Activated naive CD4-positive, alpha-beta T cell treated with anti-CD3 and anti-CD28 coated beads, Interleukin-2, amount 10 ng/mL, durations not matched to agents 7 days and 5 days (primary cell): ENCODE results near the gene OXA1L.
"Not testable (repeated sequence)": the region's sequence is repeated elsewhere in the genome, so short reads cannot be mapped to it uniquely, and the experiment has no call there.

Experiments
- CTCF ChIA-PET: fragments of 350-600 bp; sonication (Branson Sonifier 250); formaldehyde crosslinking; loops from one replicate; lab custom pipeline; 2021; ENCODE audit warnings: antibody characterized with exemption; lab: Charles Lee
- DNase-seq: peaks from one replicate; pipeline ENCODE4 v3.0.0-alpha.2; 2020
- H3K27ac Mint-ChIP-seq: one replicate; pipeline ENCODE4 v1.8.0; 2021; ENCODE audit warnings: mild to moderate bottlenecking, moderate library complexity, mixed read lengths
- H3K27me3 Mint-ChIP-seq: one replicate; pipeline ENCODE4 v1.8.0; 2021; ENCODE audit warnings: mild to moderate bottlenecking, mixed read lengths
- H3K36me3 Mint-ChIP-seq: one replicate; pipeline ENCODE4 v1.8.0; 2021; ENCODE audit warnings: mixed read lengths
- H3K4me1 Mint-ChIP-seq: one replicate; pipeline ENCODE4 v1.8.0; 2021; ENCODE audit warnings: mixed read lengths
- H3K4me3 Mint-ChIP-seq: one replicate; pipeline ENCODE4 v1.8.0; 2021; ENCODE audit warnings: mild to moderate bottlenecking, moderate library complexity, mixed read lengths
- H3K9me3 Mint-ChIP-seq: one replicate; pipeline ENCODE4 v1.8.0; 2021; ENCODE audit warnings: mixed read lengths

Gene OXA1L

GRCh38 chr14:22748206-22748605, 18.3 kb upstream of the OXA1L start:
- Mint-ChIP-seq H3K27ac (no peak overlapping the region), H3K4me3 (no peak overlapping the region), H3K36me3 (no peaks in the 10 kb centered on the region), H3K4me1 (peaks cover 14% of the 10 kb centered on the region), H3K27me3 (peaks cover 49% of the 10 kb centered on the region), H3K9me3 (no peaks in the 10 kb centered on the region)
- CTCF ChIA-PET: no interaction called here
- no peak for DNase-seq

- Mint-ChIP-seq H3K27me3 (peaks cover 52% of the 10 kb centered on the region), H3K9me3 (no peaks in the 10 kb centered on the region), H3K4me1 (peaks cover 14% of the 10 kb centered on the region), H3K27ac (no peak overlapping the region), H3K36me3 (no peaks in the 10 kb centered on the region), H3K4me3 (no peak overlapping the region)
- no peak for DNase-seq
- CTCF ChIA-PET: no interaction called here
Measured at GRCh38 chr14:22748631-22749068, 17.8 kb upstream of the OXA1L start.

- Mint-ChIP-seq H3K36me3 (no peaks in the 10 kb centered on the region), H3K9me3 (no peaks in the 10 kb centered on the region), H3K27me3 (peaks cover 61% of the 10 kb centered on the region), H3K4me1 (peaks cover 14% of the 10 kb centered on the region), H3K4me3 (no peak overlapping the region), H3K27ac (no peak overlapping the region)
- CTCF ChIA-PET: no interaction called here
- peak; percentile 33 for DNase-seq
Measured at GRCh38 chr14:22752422-22752821, 14.1 kb upstream of the OXA1L start.

- peaks cover 12% of the 10 kb centered on the region for H3K4me1 Mint-ChIP-seq
- H3K9me3 Mint-ChIP-seq: no peaks in the 10 kb centered on the region
- no peaks in the 10 kb centered on the region for H3K36me3 Mint-ChIP-seq
- DNase-seq: no peak
- CTCF ChIA-PET: no interaction called here
- peaks cover 56% of the 10 kb centered on the region for H3K27me3 Mint-ChIP-seq
- H3K4me3 Mint-ChIP-seq: no peak overlapping the region
- no peak overlapping the region for H3K27ac Mint-ChIP-seq
Measured at GRCh38 chr14:22753586-22753985, 12.9 kb upstream of the OXA1L start.

GRCh38 chr14:22757972-22758650, 8.4 kb upstream of the OXA1L start:
- H3K4me3 Mint-ChIP-seq, H3K27ac Mint-ChIP-seq, DNase-seq, CTCF ChIA-PET, H3K4me1 Mint-ChIP-seq: not testable (repeated sequence)
- peaks cover 15% of the 10 kb centered on the region for H3K9me3 Mint-ChIP-seq
- peaks cover 13% of the 10 kb centered on the region for H3K27me3 Mint-ChIP-seq
- H3K36me3 Mint-ChIP-seq: peaks cover 15% of the 10 kb centered on the region

GRCh38 chr14:22761734-22762133, 4.8 kb upstream of the OXA1L start:
- CTCF ChIA-PET: interaction anchor here (2.0 kb wide), 1 partner anchor 91 kb away, joined by 4 read pairs; no protein-coding TSS in a partner anchor
- peaks cover 25% of the 10 kb centered on the region for H3K36me3 Mint-ChIP-seq
- H3K4me1 Mint-ChIP-seq: peaks cover 14% of the 10 kb centered on the region
- no peak overlapping the region for H3K4me3 Mint-ChIP-seq
- H3K9me3 Mint-ChIP-seq: peaks cover 15% of the 10 kb centered on the region
- no peaks in the 10 kb centered on the region for H3K27me3 Mint-ChIP-seq
- no peak for DNase-seq
- no peak overlapping the region for H3K27ac Mint-ChIP-seq

GRCh38 chr14:22764382-22764781, 2.1 kb upstream of the OXA1L start:
- peaks cover 34% of the 10 kb centered on the region for H3K4me1 Mint-ChIP-seq
- CTCF ChIA-PET: interaction anchor here (1.2 kb wide), 1 partner anchor 17 kb away, joined by 4 read pairs; no protein-coding TSS in a partner anchor
- DNase-seq: no peak
- H3K9me3 Mint-ChIP-seq: peaks cover 15% of the 10 kb centered on the region
- peaks cover 36% of the 10 kb centered on the region for H3K36me3 Mint-ChIP-seq
- H3K27me3 Mint-ChIP-seq: no peaks in the 10 kb centered on the region
- H3K27ac Mint-ChIP-seq: no peak overlapping the region
- H3K4me3 Mint-ChIP-seq: no peak overlapping the region

GRCh38 chr14:22767323-22767589, 768 bp downstream of the OXA1L start:
- H3K36me3 Mint-ChIP-seq: peaks cover 53% of the 10 kb centered on the region
- peaks cover 5% of the 10 kb centered on the region for H3K9me3 Mint-ChIP-seq
- H3K27ac Mint-ChIP-seq: peak overlapping the region; percentile 98
- CTCF ChIA-PET: interaction anchor here (1.1 to 1.4 kb wide), 3 partner anchors 86 to 1797 kb away, joined by 3 to 4 read pairs (median 3); no protein-coding TSS in a partner anchor
- DNase-seq: no peak
- no peaks in the 10 kb centered on the region for H3K27me3 Mint-ChIP-seq
- H3K4me1 Mint-ChIP-seq: peaks cover 36% of the 10 kb centered on the region
- peak overlapping the region; percentile 77 for H3K4me3 Mint-ChIP-seq

- Mint-ChIP-seq H3K27ac (no peak overlapping the region), H3K36me3 (peaks cover 61% of the 10 kb centered on the region), H3K4me1 (peaks cover 36% of the 10 kb centered on the region), H3K4me3 (no peak overlapping the region), H3K9me3 (no peaks in the 10 kb centered on the region), H3K27me3 (no peaks in the 10 kb centered on the region)
- CTCF ChIA-PET: no interaction called here
- DNase-seq: no peak
Measured at GRCh38 chr14:22768947-22769346, 2.5 kb downstream of the OXA1L start.

GRCh38 chr14:22769369-22769768, 2.9 kb downstream of the OXA1L start:
- Mint-ChIP-seq H3K36me3 (peaks cover 62% of the 10 kb centered on the region), H3K27ac (no peak overlapping the region), H3K4me3 (no peak overlapping the region), H3K27me3 (no peaks in the 10 kb centered on the region), H3K9me3 (no peaks in the 10 kb centered on the region), H3K4me1 (peaks cover 36% of the 10 kb centered on the region)
- DNase-seq: no peak
- CTCF ChIA-PET: no interaction called here

- Mint-ChIP-seq H3K4me3 (no peak overlapping the region), H3K36me3 (peaks cover 72% of the 10 kb centered on the region), H3K4me1 (peaks cover 28% of the 10 kb centered on the region), H3K27ac (no peak overlapping the region), H3K27me3 (no peaks in the 10 kb centered on the region), H3K9me3 (no peaks in the 10 kb centered on the region)
- DNase-seq: no peak
- CTCF ChIA-PET: no interaction called here
Measured at GRCh38 chr14:22770481-22771187, 4.1 kb downstream of the OXA1L start.

GRCh38 chr14:22772725-22773124, 6.2 kb downstream of the OXA1L start:
- DNase-seq: no peak
- H3K4me1 Mint-ChIP-seq: peaks cover 16% of the 10 kb centered on the region
- H3K4me3 Mint-ChIP-seq: no peak overlapping the region
- no peak overlapping the region for H3K27ac Mint-ChIP-seq
- CTCF ChIA-PET: no interaction called here
- no peaks in the 10 kb centered on the region for H3K9me3 Mint-ChIP-seq
- no peaks in the 10 kb centered on the region for H3K27me3 Mint-ChIP-seq
- peaks cover 72% of the 10 kb centered on the region for H3K36me3 Mint-ChIP-seq

- H3K27ac Mint-ChIP-seq: no peak overlapping the region
- CTCF ChIA-PET: no interaction called here
- peaks cover 10% of the 10 kb centered on the region for H3K4me1 Mint-ChIP-seq
Measured at GRCh38 chr14:22773162-22774010, 6.9 kb downstream of the OXA1L start.

GRCh38 chr14:22774011-22774706, 7.7 kb downstream of the OXA1L start:
- Mint-ChIP-seq H3K4me3 (no peak overlapping the region), H3K36me3 (peaks cover 64% of the 10 kb centered on the region), H3K4me1 (peaks cover 5% of the 10 kb centered on the region), H3K27ac (no peak overlapping the region), H3K9me3 (no peaks in the 10 kb centered on the region), H3K27me3 (no peaks in the 10 kb centered on the region)
- DNase-seq: no peak
- CTCF ChIA-PET: interaction anchor here (0.5 kb wide), 1 partner anchor 50 kb away, joined by 3 read pairs; no protein-coding TSS in a partner anchor

More at GRCh38 chr14:22773162-22774010, 6.9 kb downstream of the OXA1L start:
- H3K9me3 Mint-ChIP-seq: no peaks in the 10 kb centered on the region
- H3K27me3 Mint-ChIP-seq: no peaks in the 10 kb centered on the region
- H3K4me3 Mint-ChIP-seq: no peak overlapping the region
- H3K36me3 Mint-ChIP-seq: peaks cover 68% of the 10 kb centered on the region
- no peak for DNase-seq
